HG03378 (cell line): Measurements from ENCODE around the gene AFTPH.

ENCODE experiments used
- ATAC-seq: cut with Tn5 transposase; IDR thresholded peaks from one replicate; pipeline ENCODE4 v1.9.1; 2021; ENCODE audit warnings: mild to moderate bottlenecking, moderate library complexity; ENCODE audit not compliant: unreplicated experiment

AFTPH gene

DNA sequence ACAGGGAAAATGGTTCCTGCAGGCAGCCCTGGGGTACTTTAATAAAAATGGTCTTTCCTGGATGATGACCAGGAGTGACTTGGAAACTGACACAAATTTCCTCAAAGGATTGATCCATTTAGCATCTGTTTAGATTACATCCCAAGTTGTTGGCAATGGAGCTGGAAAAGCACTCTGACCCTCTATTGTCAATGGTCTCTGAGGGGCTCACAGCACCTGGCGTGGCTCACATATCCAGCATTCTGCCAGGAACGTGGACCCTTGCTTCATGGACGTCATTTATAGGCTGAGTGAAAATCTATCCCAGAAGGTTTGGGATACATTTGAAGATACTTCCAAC, 85.8 kb downstream of the AFTPH start:
- no peak for ATAC-seq

DNA sequence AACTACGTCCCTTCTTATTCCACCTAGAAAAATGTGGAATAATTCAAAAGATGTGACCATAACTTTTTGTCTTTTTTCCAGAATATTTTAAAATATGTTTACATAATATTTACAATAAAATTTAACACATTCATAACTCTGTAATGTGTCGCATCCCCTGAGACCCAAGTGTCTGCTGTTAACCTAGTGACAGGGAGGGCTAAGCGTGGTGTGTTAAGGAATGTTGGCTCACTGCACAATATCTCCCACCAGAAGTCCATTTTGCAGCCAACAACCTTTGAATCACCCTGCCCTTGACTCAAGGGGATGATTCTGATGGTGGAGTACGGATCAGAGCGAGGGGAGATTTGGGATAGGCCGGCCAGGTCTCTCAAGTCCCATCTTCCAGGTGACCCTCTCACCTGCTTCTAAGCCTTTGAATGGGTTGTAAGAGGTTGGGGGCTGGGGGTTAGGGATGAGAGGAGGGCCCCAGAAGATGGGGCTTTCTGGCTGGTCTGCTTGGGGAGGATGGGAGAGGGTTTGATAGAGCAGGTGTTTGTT, 86.3 kb downstream of the AFTPH start:
- ATAC-seq: no peak

DNA sequence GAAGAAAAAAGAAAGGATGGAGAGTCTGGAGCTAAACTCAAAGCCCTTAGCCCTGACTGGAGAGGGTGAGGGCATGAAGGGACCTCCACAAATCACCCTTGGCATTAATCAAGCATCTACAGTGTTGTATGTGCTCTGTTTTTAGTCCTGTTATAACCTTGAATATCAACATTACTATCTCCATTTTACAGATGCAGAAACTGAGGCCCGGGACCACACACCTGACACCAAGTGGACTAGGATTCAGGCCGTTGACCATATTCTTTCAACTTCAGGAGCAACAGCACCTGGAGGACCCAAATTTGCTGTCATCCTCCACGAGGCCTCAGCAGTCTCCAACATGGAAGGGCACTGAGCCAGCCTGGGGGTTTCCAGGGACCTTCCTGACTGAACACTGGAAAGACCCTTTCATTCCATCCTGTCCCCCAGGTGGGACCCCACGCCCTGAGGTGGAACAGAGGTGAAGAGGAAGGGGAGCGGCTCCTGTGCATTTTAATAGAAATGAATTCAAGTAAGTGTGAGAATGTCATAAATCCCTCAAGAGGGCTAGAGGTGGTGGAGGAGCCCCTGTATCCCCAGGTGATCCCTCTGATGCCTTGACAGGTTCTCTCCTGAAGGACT, 88.6 kb downstream of the AFTPH start:
- ATAC-seq: no peak

DNA sequence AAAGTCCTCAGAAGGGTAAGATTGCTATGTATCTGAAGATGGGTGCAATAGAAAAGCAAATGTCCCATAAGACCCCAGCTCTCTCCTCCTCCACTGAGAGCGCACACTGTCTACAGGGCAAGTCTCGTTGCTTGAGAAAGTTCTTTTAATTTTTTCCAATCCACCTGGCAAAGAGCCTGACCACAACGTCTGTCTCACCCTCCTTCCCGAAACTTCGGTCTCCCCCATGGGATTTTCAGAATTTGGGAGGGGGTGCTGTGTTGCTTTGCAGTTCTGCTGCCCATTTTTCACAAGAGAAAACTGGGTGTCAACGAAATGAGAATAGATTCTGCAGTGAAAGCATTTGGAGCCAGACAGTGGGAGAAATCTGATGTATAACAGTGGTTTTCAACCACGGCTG, 89.1 kb downstream of the AFTPH start:
- ATAC-seq: no peak

DNA sequence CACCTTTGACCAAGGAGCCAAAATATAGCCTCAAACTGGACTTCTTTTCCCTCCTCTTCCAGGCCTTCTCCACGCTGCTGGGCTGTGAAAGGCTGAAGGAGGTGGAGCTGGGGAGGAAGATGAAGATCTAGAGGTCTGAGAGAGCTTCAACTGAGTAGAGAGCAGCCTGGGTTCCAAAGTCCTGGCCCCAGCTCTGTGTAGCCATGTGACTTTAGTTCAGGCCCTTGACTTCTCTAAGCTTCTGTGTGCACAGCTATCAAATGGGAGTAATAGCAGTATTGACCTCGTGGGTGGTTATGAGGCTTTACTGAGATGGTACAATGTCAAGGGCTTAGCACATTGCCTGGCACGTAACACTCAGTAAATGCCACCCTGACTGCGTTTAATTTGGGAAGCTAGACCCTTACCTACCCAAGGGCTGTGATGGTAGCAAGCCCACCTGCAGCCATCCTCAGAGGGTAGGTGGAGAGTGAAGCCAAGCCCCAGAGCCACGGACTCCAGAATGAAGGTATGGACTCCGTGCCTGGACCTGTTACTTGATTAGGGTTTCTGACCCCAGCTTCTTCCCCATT, 91.2 kb downstream of the AFTPH start:
- no peak for ATAC-seq

DNA sequence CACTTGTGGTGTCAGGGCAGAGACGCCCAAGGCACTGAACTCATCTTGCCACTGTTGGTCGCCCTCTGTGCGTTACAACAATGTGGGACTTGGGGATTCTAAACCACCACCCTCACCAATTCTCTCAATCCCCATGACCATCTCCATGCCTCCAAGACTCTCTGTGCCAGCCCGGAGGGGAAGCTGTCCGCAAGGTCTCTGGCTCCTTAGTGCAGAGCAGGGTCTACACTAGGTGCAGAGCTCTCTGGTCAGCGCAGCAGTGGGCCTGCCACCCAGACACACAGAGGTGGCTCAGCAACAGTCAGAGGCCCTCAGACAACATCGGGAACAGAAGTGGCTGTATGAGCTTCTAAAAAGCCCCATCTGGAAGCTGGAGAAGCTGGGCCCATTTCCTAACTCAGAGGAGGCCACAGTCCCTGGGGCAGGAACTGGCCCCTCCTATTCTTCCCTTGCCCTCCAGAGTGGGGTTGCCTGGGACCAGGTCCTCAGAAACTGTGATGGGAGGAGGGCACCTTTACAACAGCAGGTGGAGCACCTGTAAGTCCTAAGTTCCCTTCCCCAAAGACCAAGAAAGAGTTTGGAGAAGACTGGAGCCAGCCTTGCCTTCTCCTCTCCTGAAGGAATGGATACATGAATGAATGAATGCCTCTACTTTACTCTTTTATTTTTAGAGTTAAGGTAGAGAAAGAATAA, 91.9 kb downstream of the AFTPH start:
- ATAC-seq: no peak

DNA sequence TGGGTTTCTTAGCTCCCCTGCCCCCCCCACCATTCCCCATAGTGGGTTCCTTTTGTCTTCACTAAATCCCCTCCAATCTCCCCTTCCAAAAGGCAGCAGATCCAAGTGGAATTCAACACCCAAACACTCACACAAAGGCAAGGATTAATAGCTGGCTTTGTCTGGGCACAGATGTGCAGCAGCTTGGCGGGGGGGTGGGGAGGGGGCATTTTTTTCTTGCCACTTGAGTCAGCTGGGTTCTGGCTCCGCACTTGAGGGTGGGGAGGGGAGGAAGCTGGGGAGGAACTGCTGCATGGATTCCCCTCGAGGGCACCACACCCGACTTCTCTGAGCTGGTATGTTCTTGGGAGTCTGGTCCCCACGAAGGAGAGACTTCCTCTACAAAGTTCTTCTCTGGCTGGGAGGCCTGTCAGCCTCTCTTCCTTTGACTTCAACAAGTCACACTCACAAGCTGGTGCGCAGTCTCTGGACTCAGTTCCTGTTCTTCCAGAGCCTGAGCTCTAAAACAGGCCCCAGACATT, 93.6 kb downstream of the AFTPH start:
- ATAC-seq: no peak

DNA sequence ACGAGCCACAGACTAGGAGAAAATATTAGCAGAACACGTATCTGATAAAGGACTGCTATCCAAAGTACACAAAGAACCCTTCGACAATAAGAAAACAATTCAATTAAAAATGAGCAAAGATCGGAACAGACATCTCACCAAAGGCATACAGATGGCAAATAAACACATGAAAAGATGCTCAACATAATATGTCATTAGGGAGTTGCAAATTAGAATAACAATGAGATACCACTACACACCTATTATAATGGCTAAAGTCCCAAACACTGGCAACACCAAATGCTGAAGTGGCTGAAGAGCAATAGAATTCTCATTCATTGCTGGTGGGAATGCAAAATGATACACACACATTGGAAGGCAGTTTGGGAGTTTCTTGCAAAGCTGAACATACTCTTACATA, 96.5 kb downstream of the AFTPH start:
- no peak for ATAC-seq

DNA sequence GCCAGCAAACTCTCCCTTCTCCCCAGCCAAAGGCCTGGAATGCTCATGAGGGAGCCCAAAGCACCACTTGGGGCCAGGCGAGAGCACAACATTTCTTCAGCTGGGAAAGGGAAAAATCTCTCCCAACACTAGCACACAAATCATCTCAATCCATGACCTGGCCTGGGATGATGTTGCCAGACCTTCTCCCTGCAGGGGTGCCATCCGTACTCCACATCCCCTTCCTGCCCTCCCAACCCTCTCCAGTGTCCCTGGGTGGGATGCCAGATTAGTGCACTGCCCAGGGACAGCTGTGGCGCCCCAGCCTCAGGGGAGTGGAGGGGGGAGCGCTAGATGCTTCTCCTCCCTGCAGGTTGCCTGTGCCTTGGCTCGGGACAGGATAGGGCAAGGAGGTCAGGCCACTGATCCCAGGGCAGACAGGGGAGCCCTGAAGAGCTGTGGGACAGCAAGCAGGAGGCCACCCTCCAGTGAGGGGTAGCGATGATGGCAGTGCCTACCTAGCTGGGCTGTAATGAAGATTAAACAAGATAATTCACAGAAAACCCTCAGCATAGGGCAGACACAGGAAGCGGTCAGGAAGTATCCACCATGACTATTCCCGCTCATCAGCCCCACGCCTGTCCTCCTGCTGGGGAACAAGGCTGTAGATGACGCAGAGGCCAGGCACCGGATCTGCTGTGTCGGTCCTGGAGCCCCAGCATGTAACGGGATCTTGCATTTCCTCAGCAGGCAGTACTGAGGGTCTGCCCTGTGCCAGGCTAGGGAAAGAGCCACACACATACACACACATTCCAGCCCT, 98.5 kb downstream of the AFTPH start:
- ATAC-seq: no peak

DNA sequence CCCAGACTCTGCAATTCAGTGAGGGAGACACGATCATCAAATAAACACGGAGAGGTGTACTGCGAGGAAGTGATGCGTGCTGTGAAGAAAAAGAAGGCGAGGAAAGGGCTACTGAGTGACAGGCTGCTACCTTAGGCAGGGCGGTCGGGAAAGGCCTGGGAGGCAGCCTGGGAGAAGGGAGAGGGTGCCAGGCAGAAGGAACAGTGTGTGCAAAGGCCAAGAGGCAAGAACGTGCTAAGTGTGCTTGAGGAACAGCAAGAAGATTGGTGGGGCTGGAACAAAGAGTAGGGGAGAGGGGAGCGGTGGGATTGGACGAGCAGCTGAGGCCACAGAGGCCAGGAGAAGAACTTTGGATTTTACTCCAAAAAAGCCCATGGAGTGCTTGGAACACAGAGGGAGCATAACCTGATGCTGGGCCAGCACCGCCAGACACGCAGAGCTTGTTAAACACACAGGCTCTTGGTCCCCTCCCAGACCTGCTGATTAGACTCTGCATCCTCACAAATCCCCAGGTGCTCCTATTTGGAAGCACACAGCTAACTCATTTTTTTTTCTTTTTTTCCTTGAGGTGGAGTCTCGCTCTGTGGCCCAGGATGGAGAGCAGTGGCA, 99.2 kb downstream of the AFTPH start:
- no peak for ATAC-seq

DNA sequence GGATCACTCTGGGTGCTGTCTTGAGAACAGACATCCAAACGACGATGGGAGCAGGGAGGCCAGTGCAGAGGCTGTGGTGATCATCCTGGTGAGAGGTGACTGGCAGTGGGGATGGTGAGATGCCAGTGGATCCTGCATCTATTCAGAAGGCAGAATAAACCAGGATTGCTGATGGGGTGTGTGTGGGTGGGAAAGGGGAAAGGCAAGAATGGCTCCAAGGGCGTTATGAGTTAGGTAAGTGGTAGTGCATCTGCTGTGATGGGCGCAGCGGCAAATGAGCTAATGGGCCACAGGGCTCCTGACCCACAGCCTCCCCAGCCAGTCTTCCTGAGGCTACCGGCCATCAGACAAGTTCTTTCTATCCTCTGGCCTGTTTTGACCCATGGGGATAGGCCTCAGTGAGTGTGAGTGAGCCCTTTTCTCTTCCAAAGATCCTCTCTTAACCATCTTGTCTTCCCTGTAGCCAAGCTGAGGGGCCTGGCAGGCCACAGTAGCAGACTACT, 100.0 kb downstream of the AFTPH start:
- no peak for ATAC-seq

DNA sequence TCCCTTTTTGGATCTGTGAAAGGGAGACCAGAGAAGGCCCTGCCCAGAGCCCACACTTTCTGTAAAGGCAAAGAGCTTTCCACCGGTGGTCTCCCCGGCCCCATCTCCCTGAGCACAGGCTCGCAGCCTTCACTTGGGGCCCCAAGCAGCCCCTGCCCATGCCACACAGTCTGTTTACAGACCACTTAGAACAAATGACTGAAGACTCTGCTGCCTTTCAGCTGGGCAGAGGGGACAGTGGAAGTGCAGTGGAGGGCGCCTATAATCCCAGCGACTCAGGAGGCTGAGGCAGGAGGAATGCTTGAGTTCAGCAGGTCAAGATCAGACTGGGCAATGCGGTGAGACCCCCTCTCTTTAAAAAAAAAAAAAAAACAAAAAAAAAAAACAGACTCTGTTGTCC, 100.7 kb downstream of the AFTPH start:
- ATAC-seq: no peak

DNA sequence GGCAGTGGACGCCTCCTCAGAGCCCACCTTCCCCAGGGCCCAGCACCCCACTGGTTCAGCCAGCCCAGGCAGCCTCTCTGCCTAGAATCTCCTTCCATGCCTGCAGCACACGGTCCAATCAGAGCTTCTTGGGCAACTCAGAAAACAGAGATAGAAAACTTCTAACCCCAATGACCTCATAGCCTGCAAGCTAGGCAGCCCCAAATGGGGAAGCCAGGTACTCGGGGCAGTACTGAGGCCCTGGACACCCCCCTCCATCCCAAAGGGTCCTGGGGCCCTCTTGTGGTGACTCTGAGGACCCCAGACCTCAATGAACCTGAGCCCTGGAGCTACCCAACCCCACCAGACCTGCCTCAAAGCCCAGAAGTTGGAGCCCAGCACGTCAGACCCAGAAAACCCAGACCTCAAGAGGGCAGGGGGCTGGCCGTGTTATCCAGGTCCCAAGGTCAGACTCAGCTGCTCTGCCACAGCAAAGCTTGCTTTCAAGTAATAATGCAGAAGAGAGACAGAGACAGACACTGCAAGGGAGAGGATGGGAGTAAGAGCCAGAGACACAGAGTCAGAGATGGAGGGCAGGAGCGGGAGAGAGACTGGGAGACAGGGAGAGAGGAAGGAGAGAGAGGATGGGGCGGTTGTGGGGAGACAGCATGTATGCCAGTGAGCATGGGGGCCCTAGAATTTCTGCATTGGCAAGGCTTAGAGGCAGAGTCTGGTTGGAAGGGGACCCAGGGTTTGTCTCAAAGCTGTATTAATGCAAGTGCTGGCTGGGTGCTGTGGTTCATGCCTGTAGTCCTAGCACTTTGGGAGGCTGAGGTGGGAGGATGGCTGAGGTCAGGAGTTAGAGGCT, 101.4 kb downstream of the AFTPH start:
- no peak for ATAC-seq

DNA sequence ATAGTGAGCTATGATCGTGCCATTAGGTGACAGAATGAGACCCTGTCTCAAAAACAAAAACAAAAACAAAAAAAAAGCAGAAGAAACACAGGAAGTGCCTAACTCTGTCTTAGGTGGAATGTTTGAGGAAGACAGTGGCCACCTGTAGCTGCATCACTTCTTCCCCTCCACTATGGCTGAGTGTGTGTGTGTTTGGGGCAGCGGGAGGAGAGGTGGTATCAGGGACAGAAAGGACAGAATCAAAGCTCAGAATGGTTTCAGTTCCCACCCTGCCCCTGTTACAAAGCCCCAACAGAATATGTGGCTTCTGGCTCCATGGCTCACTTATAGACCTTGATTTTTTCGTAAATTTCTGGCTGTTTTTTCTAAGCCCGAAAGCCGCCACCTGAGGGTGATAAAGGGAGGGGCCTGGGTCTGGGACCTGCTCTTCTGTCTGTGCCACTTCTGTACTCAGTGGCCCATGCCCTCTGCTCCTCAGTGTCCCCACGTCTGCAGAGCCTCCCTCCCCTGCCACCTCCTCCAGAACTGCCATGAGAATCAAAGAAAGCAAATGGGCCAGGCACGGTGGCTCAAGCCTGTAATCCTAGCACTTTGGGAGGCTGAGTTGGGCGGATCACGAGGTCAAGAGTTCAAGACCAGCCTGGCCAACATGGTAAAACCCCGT, 102.2 kb downstream of the AFTPH start:
- ATAC-seq: no peak

DNA sequence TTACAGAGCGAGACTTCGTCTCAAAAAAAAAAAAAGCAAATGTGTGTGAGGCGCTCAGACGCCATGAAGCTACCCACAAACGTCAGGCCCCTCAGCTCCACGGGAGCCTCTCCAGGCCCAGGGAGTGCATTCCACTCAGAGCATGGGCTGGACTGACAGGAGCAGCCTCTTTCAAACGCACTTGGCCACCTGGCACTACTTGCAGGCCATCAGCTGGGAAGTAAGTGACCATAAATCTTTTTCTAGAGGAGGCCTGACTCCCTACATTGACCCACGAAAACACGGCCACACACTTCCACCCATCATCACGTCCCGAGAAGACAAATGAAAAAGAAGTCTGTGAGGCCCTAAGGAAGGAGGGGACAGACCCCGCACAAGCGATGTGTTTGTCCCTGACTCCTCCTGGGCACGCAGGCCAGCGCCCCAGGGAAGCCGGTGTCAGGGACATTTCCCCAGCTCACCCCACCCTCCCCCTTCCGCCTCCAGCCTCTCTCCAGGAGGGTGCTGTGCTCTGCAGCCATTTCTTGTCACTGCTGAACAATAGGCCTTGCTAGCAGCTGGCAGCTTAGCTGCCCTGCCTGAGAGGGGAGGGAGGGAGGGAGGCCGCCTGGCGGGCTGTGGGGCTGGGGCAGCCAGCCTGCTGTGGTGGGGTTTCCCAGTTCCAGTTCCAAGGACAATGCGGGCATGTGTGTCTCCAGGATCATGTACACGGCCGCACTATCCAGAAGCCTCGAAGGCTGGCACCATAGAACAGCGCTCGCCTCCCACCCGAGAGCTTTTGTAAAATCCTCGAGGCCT, 103.0 kb downstream of the AFTPH start:
- ATAC-seq: no peak

DNA sequence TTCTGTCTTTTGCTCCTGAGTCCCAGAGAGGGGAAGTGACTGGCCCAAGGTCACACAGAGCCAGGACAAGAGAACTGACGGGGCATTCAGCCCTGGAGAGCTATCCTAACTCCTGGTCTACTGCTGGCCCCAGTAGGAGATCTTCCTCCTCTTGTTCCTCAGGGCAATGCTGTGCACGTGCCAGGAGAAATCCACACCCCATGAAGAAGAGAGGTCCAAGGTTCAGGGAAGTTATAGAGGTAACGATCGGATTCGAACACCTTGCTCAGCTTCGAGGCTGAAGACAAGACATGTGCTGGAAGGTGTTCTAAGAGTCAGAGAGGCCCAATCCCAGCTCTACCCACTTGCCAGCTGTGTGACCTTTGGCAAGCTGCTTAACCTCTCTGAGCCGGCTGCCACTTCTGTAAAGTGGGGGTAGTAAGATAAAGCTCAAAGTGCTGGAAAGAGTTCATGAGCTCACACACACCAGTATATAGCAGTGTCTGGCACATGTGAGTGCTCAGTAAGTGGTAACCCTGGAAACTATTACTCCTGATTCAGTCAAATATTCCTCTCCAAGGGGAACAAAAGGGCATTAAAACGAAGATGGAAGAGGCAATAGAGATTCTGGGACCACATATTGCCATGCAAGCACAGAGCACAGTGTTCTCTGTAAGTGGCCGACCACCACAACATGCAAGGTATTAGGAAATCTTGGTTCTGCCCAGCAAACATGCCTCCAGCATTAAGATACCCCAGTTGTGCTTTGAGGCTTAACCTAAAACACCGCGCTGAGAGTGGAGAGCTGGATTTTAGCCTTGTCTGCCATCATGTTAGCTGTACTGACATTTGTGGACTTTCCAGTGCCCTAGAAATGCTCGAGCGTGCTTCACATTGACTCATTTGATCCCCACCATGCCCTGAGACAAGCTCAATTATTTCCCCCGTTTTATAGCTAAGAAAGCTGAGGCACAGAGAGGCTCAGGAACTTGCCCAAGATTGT, 104.0 kb downstream of the AFTPH start:
- ATAC-seq: no peak

DNA sequence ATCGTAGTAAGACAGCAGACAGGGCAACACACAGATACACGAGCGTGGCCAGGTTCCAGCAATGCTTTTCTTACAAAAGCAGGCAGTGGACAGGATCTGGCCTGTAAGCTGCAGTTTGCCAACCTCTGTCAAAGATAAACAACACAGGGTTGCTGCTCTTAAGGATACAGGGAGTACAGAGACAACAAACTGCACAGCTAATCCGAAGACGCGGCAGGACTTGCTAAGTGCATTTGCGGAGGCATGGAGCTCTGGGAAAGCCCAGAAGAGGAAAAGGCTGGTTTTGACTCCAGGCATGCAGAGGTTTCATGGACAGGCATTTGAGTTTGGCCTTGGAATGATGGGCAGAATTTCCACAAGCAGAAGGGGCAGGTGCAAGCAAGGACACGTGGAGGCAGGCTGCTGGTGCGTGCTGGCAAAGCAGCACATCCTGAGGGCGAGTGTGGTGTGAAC, 105.2 kb downstream of the AFTPH start:
- ATAC-seq: no peak
